AG10803 (cell line): Measurements from ENCODE around the gene PTK6.
"Not testable (repeated sequence)": the region's sequence is repeated elsewhere in the genome, so short reads cannot be mapped to it uniquely, and the experiment has no call there.

ENCODE experiments used
- DNase-seq: peaks from one replicate; pipeline ENCODE4 v3.0.0; 2010; ENCODE audit warnings: low read depth
- H3K4me3 ChIP-seq: 2 replicates; pipeline ENCODE4 v1.5.1; 2011; ENCODE audit warnings: mild to moderate bottlenecking, low read length, control low read depth
- TF ChIP-seq, protein P1 (sequence below): conservative IDR thresholded peaks from 2 replicates; pipeline ENCODE4 v1.5.1; 2011; ENCODE audit warnings: mild to moderate bottlenecking, low read length, control low read depth, inconsistent platforms

Gene PTK6

GRCh38 chr20:63481503-63481902 is 55.7 kb downstream of the PTK6 start:
- TF ChIP-seq, protein P1, sequence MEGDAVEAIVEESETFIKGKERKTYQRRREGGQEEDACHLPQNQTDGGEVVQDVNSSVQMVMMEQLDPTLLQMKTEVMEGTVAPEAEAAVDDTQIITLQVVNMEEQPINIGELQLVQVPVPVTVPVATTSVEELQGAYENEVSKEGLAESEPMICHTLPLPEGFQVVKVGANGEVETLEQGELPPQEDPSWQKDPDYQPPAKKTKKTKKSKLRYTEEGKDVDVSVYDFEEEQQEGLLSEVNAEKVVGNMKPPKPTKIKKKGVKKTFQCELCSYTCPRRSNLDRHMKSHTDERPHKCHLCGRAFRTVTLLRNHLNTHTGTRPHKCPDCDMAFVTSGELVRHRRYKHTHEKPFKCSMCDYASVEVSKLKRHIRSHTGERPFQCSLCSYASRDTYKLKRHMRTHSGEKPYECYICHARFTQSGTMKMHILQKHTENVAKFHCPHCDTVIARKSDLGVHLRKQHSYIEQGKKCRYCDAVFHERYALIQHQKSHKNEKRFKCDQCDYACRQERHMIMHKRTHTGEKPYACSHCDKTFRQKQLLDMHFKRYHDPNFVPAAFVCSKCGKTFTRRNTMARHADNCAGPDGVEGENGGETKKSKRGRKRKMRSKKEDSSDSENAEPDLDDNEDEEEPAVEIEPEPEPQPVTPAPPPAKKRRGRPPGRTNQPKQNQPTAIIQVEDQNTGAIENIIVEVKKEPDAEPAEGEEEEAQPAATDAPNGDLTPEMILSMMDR: no peak
- no peak overlapping the region for H3K4me3 ChIP-seq
- no peak for DNase-seq

GRCh38 chr20:63479695-63480419 is 57.3 kb downstream of the PTK6 start:
- not testable (repeated sequence) for DNase-seq, H3K4me3 ChIP-seq

DNA sequence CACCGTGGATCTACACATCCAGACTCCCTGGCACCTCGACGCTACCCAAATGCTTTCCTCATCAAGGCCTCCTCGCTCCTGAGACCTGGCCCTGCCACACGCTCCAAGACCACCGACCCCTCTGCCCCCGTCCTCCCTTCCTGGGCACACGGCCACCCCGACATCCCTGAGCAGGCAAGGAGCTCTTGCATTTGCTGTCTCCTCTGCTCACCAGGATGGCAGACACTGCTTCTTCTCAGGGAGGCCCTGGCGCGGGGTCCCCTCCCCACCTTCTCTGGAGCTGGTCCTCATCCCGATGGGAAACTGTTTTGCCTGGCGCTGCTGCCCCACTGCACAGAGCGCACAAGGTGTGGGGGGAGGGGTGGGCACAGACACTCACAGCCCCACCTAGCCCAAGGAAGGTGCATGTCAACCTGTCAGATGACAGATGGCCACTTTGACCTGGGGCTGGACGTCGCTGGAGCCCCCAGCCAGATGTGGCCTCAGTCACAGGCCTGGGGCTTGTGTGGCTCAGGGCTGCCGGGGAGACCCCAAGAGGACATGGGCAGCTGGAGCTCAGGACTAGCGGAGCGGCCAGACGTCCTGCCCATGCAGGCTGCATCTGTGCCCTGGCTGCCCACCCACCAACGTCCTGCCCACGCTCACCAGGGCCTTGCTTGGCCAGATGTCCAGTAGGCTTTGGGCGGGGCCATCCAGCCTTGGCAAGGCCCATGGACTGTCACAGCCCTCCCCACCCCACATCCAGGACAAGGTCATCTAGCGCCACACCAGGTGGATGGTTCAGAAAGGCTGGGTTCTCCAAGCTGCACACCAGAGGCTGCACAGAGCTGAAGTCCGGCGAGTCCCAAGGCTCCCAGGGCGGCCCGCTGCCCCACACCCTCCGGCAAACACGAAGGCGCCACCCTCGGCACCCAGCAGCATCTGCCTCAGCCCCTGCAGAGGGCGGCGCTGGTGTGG is 58.6 kb downstream of the PTK6 start:
- TF ChIP-seq, protein P1: no peak
- no peak overlapping the region for H3K4me3 ChIP-seq
- DNase-seq: no peak
